HG02588 (cell line): Measurements from ENCODE around the gene SCAF4.
"Not testable (repeated sequence)": the region's sequence is repeated elsewhere in the genome, so short reads cannot be mapped to it uniquely, and the experiment has no call there.

Experiments used
- ATAC-seq: cut with Tn5 transposase; IDR thresholded peaks from one replicate; pipeline ENCODE4 v1.9.1; 2021; ENCODE audit warnings: mild to moderate bottlenecking, moderate library complexity; ENCODE audit not compliant: unreplicated experiment

The SCAF4 gene

DNA sequence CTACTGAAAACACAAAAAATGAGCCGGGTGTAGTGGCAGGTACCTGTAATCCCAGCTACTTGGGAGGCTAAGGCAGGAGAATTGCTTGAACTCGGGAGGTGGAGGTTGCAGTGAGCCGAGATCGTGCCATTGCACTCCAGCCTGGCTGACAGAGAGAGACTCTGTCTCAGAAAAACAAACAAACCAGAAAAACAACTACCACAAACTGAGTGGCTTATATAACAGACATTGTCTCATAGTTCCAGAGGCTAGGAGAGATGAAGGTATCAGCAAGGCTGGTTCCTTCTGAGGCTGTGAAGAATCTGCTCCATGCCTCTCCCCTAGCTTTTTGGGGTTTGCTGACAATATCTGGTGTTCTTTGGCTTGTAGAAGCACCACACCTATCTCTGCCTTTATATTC is 80.4 kb downstream of the SCAF4 start:
- not testable (repeated sequence) for ATAC-seq

DNA sequence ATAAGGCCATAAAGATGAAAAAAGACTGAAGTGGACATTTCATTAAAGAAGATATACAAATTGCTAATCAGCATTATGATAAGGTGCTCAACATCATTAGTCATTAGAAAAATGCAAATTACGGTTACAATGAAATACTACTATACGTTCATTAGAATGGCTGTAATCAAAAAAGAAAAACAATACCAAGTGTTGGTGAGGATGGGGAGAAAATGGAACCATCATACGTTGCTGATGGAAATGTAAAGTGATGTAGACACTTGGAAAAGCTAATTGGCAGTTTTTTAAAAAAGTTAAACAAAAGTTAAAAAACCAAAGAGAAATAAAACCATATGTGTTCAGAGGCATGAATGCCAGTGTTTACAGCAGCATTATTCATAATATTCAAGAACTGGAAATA is 81.0 kb downstream of the SCAF4 start:
- ATAC-seq: no peak

DNA sequence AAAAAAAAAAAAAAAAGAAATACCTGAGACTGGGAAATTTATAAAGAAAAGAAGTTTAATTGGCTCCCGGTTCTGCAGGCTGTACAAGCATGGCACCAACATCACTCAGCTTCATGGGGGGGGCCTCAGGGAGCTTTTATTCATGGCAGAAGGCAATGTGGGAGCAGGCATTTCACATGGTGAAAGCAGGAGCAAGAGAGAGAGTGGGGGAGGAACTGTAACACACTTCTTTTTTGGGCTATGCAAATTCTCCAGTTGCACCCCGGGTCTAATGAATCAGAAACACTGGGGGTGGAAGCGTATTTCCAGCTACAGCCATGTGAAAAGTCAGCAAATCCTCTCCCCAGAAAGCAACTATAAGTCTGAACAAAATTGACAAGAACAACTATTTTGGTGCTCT is 84.3 kb downstream of the SCAF4 start:
- peak; percentile 51 for ATAC-seq

DNA sequence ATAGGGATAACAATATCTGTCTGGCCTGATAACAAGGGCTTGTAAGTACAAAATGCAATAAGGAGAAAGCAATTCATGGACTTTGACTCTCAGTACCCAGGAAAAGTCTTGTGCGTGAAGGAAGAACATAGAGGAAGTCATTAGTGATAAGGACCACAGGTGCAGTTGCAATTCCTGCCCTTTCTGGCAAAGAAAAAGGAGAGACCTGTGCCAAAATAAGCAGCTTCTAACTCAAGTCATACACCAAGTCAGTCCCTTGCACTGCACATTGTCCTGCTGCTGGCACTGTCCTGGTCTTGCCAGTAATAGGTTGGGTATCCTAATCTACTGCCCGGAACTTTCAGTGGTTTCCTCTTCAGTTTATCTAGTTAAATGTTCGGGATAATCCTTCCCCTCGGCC is 87.3 kb downstream of the SCAF4 start:
- no peak for ATAC-seq

DNA sequence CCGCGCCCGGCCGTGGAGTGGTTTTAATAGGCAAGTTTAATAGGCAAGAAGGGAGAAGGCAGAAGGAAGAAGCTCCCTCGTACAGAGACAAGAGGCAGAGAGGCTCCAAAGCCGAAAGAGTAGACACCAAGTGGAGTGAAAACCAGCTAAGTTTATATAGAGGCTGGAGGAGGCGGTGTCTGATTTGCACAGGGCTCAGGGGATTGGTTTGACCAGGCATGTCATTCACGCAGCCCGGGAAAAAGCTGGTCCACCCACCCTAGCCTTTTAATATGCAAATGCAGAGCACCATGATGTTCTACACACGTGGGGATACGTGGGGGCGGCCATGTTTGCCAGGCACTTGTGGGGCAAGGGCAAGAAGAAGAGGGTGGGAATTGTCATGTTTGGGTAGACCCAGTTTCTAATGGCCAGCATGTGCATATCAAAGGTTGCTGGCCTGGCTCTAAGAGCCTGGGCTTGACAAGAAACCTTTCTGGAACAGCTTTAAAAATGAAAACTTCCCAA is 90.4 kb downstream of the SCAF4 start:
- no peak for ATAC-seq

DNA sequence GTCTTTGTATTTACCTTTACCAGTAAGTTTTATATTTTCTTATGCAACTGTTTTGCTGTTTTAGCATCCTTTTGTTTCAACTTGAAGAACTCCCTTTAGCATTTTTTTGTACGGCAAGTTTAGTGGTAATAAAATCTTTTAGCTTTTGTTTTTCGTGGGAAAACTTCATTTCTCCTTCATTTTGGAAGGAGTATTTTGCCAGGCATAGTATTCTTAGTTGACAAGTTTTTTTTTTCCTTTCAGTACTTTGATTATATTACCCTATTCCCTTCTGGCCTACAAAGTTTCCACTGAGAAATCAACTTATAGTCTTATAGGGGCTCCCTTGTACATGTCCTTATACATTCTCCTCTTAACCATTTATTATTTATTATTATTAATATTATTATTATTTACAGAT is 95.0 kb downstream of the SCAF4 start:
- ATAC-seq: no peak

DNA sequence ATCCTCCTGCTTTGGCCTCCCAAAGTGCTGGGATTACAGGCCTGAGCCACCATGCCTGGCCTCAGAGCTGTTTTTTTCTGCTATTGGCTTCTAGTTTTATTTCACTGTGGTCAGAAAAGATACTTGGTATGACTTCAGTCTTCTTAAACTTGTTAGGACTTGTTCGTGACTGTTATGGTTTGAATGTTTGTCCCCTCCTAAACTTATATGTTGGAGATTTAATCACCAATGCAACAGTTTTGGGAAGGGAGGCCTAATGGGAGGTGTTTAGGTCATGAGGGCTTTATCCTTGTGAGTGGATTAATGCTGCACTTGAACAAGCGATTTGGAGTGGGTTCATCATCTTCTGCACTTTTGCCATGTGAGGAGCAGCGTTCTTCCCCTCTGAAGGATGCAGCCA is 96.9 kb downstream of the SCAF4 start:
- no peak for ATAC-seq

DNA sequence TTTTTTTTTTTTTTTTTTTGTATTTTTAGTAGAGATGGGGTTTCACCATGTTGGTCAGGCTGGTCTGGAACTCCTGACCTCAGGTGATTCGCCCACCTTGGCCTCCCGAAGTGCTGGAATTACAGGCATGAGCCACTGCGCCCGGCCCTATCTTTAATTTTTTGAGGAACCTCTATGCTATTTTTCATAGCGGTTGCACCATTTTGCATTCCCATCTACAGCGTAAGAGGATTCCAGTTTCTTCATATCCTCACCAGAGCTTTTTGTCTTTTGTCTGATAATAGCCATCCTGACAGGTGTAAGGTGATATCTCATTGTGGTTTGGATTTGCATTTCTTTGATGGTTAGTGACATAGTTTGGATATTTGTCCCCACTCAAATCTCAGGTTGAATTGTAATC is 100.0 kb downstream of the SCAF4 start:
- ATAC-seq: not testable (repeated sequence)

DNA sequence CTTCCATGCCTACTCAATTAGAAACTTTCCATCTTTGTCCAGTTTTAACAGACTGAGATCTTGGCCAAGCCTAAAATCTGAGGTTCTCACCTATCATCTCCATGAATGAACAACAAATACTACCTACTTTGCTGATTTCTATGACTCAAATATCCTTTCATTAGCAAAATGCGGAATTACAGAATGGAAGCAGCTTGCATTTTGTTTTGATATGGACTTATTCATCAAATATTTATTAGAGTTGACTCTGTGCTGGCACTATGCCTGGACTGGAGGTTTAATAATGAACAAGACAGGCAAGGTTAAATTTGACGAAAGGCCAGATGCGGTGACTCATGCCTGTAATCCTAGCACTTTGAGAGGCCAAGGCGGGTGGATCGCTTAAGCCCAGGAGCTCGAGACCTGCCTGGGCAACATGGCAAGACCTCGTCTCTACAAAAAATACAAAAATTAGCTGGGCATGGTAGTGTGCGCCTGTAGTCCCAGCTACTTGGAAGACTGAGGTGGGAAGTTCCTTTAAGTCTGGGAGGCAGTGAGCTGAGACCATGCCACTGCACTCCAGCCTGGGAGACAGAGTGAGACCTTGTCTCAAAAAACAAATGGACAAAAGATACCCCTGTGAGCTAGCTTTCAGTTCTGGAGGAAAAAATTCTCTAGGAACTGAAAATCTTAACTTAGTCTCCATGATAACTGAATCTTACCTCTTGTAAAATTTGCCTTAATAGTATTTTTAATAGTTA is 101.8 kb downstream of the SCAF4 start:
- ATAC-seq: no peak

DNA sequence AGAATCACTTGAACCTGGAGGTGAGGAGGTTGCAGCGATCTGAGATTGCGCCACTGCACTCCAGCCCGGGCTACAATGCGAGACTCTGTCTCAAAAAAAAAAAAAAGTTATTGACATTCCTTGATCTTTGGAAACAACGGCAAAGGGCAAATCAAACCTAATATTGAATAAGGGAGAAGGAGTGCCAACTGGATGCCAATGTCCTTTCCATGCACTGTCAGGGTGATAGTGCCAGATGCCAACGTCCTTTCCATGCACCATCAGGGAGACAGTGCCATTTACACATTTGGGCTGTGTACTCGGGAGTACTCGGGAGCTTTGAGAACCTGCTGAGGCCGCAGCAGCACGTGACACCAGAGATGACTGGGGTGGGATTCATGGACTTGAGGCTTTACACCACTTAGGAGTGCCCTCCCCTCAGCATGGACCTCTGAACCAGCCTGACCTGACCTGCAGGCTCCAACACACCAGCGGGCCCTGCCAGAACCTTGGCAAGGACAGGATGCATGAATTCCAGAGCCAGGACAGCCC is 106.9 kb downstream of the SCAF4 start:
- ATAC-seq: no peak

DNA sequence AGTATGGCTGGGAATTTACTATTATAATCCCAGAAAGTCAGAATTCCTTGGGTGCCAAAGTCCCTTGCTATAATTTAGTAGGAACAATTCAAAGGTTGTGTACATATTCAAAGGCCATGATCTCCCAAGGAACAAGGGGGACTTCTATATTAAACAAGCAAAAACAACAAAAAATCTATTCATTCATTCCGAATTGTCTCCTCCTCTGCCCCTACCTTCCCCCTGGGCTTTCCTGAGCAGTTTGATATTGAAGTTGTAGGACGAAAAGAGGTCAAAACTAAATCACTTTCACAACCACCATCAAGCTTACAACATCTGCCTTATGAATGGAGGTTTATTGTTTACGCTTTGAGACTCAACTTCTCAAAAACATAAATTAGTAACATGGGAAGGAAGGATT is 107.7 kb downstream of the SCAF4 start:
- ATAC-seq: no peak

DNA sequence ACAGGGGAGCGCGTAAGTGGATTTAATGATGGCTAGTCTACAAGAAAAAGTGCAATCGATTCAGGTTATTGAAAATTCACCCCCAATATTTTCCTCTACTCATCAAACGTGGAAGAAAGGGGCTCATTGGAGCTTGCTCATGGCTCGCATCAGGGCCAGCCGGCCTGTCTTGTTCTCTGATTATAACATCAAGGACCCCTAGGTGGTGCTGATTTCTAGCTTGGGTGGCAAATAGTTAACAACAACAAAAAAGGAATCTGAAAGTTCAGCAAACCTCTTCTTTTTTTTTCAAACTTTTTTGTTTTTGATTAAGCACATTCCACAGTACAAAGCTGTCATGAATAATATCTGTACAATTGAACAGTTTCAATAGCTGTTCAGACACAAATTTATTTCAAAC is 108.3 kb downstream of the SCAF4 start:
- no peak for ATAC-seq

DNA sequence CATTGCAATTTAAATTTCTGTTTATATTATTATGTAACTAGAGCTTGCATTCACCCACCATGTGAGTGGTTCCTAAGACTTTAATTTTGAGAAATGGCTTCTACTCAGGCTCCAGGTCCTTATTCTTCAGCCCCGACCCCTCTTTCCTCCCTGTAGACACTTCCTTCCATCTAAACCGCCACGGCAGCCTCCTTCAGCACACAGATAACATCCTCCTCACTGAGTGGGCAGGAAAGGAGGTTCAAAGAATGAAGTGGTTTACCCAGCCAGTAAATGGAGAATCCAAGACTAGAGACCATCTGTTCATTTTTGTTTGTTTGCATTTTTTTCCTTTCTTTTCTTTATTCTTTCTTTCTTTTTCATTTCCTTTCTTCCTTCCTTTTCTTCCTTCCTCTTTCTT is 109.5 kb downstream of the SCAF4 start:
- ATAC-seq: no peak
